HG03095 (cell line): ENCODE results near the gene JARID2.
"Not testable (repeated sequence)": the region's sequence is repeated elsewhere in the genome, so short reads cannot be mapped to it uniquely, and the experiment has no call there.

ENCODE experiments used
- ATAC-seq: cut with Tn5 transposase; IDR thresholded peaks from one replicate; pipeline ENCODE4 v1.9.1; 2021; ENCODE audit warnings: moderate library complexity; ENCODE audit not compliant: unreplicated experiment

Gene JARID2

DNA sequence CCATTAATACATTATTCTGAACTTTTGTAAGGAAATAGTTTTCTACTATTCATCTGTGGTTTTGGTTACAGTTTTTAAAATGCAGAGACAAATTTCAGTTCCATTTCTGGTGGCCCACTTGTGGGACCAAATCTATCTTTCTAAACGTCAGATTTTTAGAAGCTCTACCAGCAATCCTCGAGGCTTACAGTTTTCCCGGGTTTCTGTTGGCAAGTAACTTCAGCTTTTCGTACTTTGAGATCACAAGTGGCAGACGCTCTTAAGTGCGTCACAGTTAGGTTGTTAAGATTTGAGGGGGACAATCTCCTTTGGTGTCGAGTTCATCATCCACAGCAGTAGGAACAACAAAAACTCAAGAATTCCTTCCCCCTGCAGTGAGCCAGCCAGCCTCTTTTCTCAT, 60.0 kb downstream of the JARID2 start:
- no peak for ATAC-seq

- ATAC-seq, result no peak
Observed at GRCh38 chr6:15308435-15309213, 62.8 kb downstream of the JARID2 start.

DNA sequence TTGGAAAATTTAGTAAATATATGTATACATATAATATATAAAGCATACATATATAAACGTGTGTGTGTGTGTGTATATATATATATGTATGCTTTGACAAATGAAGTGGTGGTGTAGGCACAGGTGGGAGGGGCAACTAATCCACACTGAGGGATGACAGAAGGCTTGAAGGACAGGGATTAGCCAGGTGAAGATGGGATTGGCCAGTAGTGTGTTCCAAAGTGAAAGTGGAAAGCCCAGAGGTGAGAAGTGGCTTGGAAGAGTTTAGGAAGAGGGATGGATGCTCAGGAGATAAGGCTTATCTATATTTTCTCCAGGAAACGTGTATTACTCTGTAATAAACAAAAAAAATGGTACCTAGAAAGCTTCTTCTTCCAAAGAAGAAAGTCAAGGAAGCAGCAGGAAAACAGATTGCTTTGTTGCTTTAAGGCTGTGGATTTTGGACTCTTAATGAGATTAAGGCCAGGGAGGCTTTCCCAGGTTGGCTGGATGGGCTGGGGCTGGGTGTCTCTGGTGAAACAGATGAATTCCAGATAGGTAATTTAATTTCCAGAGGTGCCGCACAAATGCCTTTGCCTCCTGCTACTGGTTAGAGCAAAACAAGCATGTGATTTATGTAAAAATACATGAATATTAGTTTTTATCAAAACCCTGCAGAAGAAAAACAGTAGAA, 63.9 kb downstream of the JARID2 start:
- no peak for ATAC-seq

GRCh38 chr6:15310680-15311079, 64.8 kb downstream of the JARID2 start:
- ATAC-seq, result no peak

- ATAC-seq, result no peak
Observed at GRCh38 chr6:15312500-15312899, 66.6 kb downstream of the JARID2 start.

GRCh38 chr6:15313367-15313766, 67.5 kb downstream of the JARID2 start:
- no peak for ATAC-seq

DNA sequence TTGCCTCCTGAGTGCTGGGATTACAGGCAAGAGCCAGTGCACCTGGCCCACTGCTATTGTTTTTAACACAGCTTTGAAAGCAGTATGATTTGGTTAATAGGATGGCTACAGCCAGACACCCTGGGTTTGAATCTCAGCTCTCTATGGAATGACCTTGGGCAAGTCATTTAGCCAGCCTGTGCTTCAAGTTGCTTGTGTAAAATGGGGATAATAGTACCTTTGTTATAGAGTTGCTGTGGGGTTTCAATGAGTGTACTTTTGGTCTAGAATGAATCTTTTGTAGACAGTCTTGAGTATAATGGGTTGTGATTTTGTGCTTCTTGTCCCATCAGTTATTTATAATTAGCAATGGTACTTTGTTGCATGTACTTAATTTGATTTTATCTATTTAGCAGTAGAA, 70.9 kb downstream of the JARID2 start:
- ATAC-seq, result no peak

DNA sequence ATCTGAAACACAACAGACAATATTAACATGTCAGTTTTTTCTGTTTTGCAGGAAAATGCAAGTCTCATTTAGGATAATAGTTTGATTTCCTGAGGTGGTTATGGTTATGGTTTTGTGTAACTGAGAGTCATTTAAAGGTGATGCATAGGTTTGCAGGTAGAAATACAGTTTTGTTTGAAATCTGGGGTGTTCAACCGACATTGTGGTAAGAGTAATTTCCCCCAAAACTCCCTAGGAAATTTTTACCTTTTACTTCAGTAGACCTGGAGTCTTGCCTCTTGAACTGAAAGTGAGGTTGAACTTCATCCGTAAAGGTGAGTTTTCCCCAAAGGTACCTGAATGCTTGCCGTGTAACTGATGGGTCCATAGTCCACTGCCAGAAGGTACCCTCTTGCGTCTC, 71.4 kb downstream of the JARID2 start:
- ATAC-seq, result no peak

DNA sequence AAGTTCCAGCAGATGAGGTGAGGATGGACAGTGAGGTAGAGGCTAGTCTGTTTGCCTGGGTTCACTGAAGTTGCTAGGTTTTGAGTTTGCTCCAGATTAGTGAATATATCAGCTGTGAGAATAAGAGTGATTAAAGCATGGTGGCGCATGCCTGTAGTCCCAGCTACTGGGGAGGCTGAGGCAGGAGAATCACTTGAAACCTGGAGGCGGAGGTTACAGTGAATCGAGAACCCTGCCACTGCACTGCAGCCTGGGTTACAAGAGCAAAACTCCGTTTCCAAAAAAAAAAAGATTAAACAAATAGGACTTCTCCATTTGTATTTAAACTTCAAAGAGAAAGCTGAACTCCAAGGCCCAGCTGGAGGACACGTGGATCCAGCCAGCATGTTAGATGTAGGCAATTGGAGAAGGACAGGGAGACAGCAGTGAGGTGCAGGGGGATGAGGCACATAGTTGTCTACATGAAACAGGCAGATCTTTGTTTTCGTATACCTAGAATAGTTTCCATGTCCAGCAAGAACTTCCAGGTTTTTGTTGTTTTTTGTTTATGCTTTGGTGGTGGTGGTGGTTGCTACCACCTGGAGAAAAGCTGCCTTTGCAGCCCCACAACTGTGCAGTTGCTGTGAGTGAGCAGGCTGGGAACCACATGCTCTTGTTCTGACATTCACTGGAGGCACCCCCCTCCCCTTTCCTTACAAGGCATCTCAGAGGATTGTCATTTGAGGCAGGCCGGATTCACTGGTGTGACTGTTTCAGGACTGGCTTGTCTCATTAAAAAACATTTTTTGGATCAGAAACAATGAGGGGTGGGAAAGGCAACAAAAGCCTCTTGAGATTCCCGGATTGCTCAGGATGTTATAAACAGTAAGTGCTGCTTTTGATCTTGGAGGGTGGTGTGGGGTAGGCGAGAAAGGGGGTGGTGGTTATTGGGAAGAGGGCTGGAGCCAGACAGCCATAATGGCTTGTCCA, 72.3 kb downstream of the JARID2 start:
- ATAC-seq, result no peak

- no peak for ATAC-seq
Observed at GRCh38 chr6:15319677-15320076, 73.8 kb downstream of the JARID2 start.

DNA sequence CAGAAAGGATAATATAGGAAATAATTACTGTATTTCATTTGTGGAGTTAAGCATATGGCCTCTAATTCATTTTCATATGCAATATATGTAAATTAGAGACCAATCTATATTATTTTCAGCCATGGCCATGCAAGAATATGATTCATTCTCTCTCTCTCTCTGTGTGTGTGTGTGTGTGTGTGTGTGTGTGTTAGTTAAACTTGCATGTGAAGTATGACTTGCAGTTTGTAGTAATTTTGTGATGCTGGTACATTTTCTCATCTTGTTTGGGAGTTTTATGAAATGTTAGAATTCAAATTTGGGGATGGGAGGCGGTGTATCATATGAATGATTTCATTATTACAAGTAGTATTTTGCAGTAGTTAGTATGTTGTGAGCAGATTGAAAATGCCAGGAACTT, 74.8 kb downstream of the JARID2 start:
- no peak for ATAC-seq

GRCh38 chr6:15322184-15322583, 76.3 kb downstream of the JARID2 start:
- ATAC-seq, result no peak

DNA sequence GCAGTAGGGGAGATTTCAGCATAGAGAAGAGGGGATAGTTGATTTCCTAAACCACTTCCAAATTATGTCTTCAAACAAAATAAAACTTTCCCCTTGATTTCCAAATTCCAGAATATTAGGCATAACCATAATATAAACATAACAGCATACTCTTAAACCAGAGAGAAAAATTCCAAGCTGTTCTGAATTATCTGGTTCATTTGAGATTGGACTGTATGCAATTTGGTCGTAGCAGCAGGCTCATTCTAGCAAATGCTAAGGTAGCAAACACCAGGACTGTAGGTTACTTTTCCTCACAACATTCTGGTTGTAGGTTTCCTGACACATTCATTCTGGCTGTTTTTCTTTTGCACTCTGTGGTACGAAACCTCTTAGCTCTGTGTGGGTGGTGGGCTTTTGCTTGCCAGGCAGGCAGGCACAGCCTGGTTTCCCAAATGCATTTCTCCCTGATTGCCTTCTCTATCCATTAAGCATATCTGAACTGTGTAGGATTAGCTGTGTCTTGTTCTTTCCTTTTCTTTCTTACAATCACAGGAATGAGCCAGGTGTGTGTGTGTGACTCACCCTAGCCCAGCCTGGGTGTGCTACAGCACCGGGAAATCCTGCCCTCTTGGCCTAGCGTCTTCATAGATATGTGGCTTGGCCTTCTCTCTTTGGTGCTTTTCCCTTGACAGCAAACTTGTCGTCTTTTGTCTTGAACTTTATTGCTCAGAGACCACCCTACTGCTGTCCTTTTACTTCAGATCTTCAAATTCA, 77.1 kb downstream of the JARID2 start:
- no peak for ATAC-seq

GRCh38 chr6:15323611-15324010, 77.7 kb downstream of the JARID2 start:
- ATAC-seq, result not testable (repeated sequence)

DNA sequence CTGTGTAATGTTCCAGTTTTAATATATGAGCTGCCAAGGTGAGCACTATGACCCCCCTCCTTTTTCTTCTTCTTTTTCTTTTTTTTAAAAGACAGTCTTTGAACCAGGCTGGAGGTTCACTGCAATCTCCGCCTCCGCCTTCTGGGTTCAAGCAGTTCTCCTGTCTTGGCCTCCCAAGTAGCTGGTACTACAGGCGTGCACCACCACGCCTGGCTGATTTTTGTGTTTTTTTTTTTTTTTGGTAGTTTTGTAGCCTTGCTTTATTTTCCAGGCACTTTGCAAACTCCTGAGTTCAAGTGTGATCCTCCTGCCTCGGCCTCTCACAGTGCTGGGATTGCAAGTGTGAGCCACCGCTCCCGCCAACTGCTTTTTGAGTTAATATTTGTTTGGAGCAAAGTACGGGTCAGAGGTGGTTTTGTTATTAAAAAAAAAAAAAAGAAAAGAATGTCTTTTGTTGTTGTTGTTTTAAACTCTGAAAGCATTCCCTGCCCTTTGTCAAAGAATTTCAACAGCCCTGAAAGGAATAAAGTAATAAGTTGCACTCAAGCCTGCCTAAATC, 78.6 kb downstream of the JARID2 start:
- ATAC-seq, result no peak

DNA sequence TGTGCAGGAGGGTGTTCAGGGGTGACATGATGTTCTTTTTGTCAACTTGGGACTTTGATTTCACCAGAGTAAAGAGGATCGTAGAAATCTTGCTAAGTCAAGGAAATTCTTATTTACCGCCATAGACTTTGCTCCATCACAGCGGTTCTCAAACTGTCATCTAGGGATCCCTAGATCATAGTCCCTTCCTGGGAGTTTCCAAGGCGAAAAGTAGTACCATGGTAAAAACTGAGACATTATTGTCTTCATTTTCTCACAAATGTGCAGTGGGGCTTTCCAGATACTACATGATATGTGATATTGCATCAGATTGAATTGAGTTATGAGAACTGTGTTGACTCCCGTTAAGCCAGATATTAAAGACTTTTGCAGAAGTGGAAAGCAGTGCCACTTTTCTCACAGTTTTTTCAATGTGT, 79.7 kb downstream of the JARID2 start:
- no peak for ATAC-seq

GRCh38 chr6:15326067-15326614, 80.3 kb downstream of the JARID2 start:
- ATAC-seq, result no peak

DNA sequence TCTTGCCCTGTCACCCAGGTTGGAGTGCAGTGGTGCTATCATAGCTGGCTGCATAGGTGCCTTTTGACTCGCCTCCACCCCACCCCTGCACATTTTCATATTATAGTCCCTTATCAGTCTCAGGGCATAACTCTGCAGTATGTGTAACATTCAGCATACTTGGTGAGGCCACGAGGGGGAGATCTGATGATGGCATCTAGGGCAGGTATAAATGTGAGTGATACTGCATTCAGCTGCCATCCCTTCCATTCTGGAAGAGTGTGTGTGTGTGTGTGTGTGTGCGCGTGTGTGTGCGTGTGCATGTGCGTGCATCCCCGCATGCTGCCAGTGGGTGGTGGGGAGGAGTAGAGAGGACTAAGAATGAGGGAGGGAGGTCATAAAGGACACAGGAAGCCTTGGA, 81.4 kb downstream of the JARID2 start:
- peak; percentile 34 for ATAC-seq

- ATAC-seq, result no peak
Observed at GRCh38 chr6:15329197-15329671, 83.4 kb downstream of the JARID2 start.
